GM23338 (cell line): Measurements from ENCODE around the gene PHLDB2. TPM values are rescaled to one million over a fixed set of nuclear protein-coding genes. Genes with fewer than 3 reads are reported as not detected.

ENCODE experiments used
- ATAC-seq: fragments of 200-7000 bp; cut with Tn5 transposase; 3 replicates; pipeline ENCODE4 v1.9.1; 2020
- DNase-seq: peaks from one replicate; pipeline ENCODE4 v3.0.0-alpha.2; 2015; ENCODE audit warnings: low spot score
- H2AFZ ChIP-seq: fragments of 200-600 bp; sonication (generic); 2 replicates; pipeline ENCODE4 v1.8.0; 2016; ENCODE audit warnings: antibody characterized with exemption, mild to moderate bottlenecking, moderate library complexity
- H3F3A ChIP-seq: fragments of 200-600 bp; sonication (generic); replicated peaks from 2 replicates; pipeline ENCODE4 v1.8.0; 2017; ENCODE audit warnings: antibody characterized with exemption, mixed run types, low read depth
- H3K27ac ChIP-seq: fragments of 200-600 bp; sonication (generic); 2 replicates; pipeline ENCODE4 v1.6.1; 2016; ENCODE audit warnings: low read depth
- H3K27me3 ChIP-seq: fragments of 200-600 bp; sonication (generic); 2 replicates; pipeline ENCODE4 v1.8.0; 2016; ENCODE audit warnings: mild to moderate bottlenecking, mixed run types, moderate library complexity; ENCODE audit not compliant: insufficient read depth
- H3K36me3 ChIP-seq: fragments of 200-600 bp; sonication (generic); 2 replicates; pipeline ENCODE4 v1.8.0; 2016; ENCODE audit warnings: mild to moderate bottlenecking; ENCODE audit not compliant: insufficient read depth
- H3K4me1 ChIP-seq: fragments of 200-600 bp; sonication (generic); 2 replicates; pipeline ENCODE4 v1.8.0; 2016; ENCODE audit warnings: mild to moderate bottlenecking, moderate library complexity; ENCODE audit not compliant: insufficient read depth
- H3K4me2 ChIP-seq: fragments of 200-600 bp; sonication (generic); 2 replicates; pipeline ENCODE4 v1.7.1; 2017; ENCODE audit warnings: mixed run types
- H3K4me3 ChIP-seq: fragments of 200-600 bp; sonication (generic); 2 replicates; pipeline ENCODE4 v1.6.1; 2016; ENCODE audit warnings: mixed run types
- H3K79me2 ChIP-seq: fragments of 200-600 bp; sonication (generic); replicated peaks from 2 replicates; pipeline ENCODE4 v1.8.0; 2017; ENCODE audit warnings: mild to moderate bottlenecking; ENCODE audit not compliant: insufficient read depth
- H3K9me2 ChIP-seq: fragments of 200-600 bp; sonication (generic); 2 replicates; pipeline ENCODE4 v1.8.0; 2017; ENCODE audit not compliant: insufficient read depth
- H4K20me1 ChIP-seq: fragments of 200-600 bp; sonication (generic); replicated peaks from 2 replicates; pipeline ENCODE4 v1.8.0; 2017; ENCODE audit warnings: mild to moderate bottlenecking; ENCODE audit not compliant: insufficient read depth
- H3K27ac Mint-ChIP-seq: 2 replicates; pipeline ENCODE4 v1.8.0; 2020; ENCODE audit warnings: inconsistent platforms, mild to moderate bottlenecking, moderate library complexity, mixed read lengths
- H3K27me3 Mint-ChIP-seq: 3 replicates; pipeline ENCODE4 v1.8.0; 2022; ENCODE audit warnings: low read depth, mild to moderate bottlenecking, moderate library complexity, mixed read lengths, inconsistent platforms; ENCODE audit not compliant: insufficient read depth, poor library complexity
- H3K36me3 Mint-ChIP-seq: 3 replicates; pipeline ENCODE4 v1.8.0; 2021; ENCODE audit warnings: low read depth, mild to moderate bottlenecking, inconsistent platforms, moderate library complexity, mixed read lengths
- H3K4me1 Mint-ChIP-seq: 3 replicates; pipeline ENCODE4 v1.8.0; 2020; ENCODE audit warnings: mild to moderate bottlenecking, inconsistent platforms, mixed read lengths
- H3K4me3 Mint-ChIP-seq: 3 replicates; pipeline ENCODE4 v1.8.0; 2021; ENCODE audit warnings: moderate library complexity, mild to moderate bottlenecking, inconsistent platforms, mixed read lengths
- H3K9me3 Mint-ChIP-seq: 3 replicates; pipeline ENCODE4 v1.8.0; 2020; ENCODE audit warnings: moderate library complexity, mild to moderate bottlenecking, inconsistent platforms, mixed read lengths
- CTCF ChIP-seq, 2 experiments: fragments of 200-600 bp in 1 of 2; sonication (generic) in 1 of 2; conservative IDR thresholded peaks; 2 replicates each; pipeline versions ENCODE4 v1.5.1 to v1.6.1; 2016 to 2017; ENCODE audit warnings: antibody characterized with exemption in 2 of 2, low read depth in 2 of 2, mild to moderate bottlenecking in 2 of 2, moderate library complexity in 1 of 2
- ETS1 ChIP-seq: IDR thresholded peaks from 2 replicates; pipeline ENCODE4 v1.6.1; 2016; ENCODE audit warnings: antibody characterized with exemption
- NANOG ChIP-seq: IDR thresholded peaks from 2 replicates; pipeline ENCODE4 v1.6.1; 2016; ENCODE audit warnings: antibody characterized with exemption, borderline replicate concordance
- STAT1 ChIP-seq: IDR thresholded peaks from one replicate; pipeline ENCODE4 v1.6.1; 2016; ENCODE audit warnings: antibody characterized with exemption; ENCODE audit not compliant: unreplicated experiment
- ZNF114 ChIP-seq: fragments of 250-450 bp; sonication (Bioruptor Pico); IDR thresholded peaks from 2 replicates; pipeline ENCODE4 v1.5.0; 2020; ENCODE audit warnings: mild to moderate bottlenecking, moderate library complexity
- ZNF462 ChIP-seq: fragments of 250-450 bp; sonication (Bioruptor Pico); IDR thresholded peaks from 2 replicates; pipeline ENCODE4 v1.5.0; 2020; ENCODE audit warnings: mild to moderate bottlenecking, moderate library complexity
- polyA plus RNA-seq: library from polyadenylated mRNA; unstranded; fragments of >200 nt; fragmentation: Nextera tagmentation; extraction: Ambion mirVana; gene quantifications from 2 replicates; pipeline ENCODE4 v1.2.1, GENCODE V29; 2016
- total RNA-seq: library from RNA; depleted of rRNA; stranded (reverse); fragments of >200 nt; shearing (Covaris generic); gene quantifications from 2 replicates; pipeline ENCODE4 v1.2.3, GENCODE V29; 2014

The PHLDB2 gene
- total and polyA plus RNA-seq, 2 experiments from 2014 or later = 19.5 to 33.7 TPM

- no peak for TF ChIP-seq ZNF462 (CRISPR knock-in tag)
- no peak for TF ChIP-seq ETS1
- TF ChIP-seq ZNF114 (CRISPR knock-in tag) = no peak
- TF ChIP-seq NANOG = no peak
Observed at GRCh38 chr3:111848778-111849177, 10.3 kb upstream of the PHLDB2 start (continued).

GRCh38 chr3:111850537-111850936 lies 8.5 kb upstream of the PHLDB2 start:
- Histone ChIP-seq H3K4me3 (no peak overlapping the region), H3K27ac (no peak overlapping the region), H3F3A (no peaks in the 10 kb centered on the region), H3K4me2 (no peak overlapping the region), H3K4me1 (no peaks in the 10 kb centered on the region), H3K27me3 (no peaks in the 10 kb centered on the region), H3K79me2 (no peaks in the 10 kb centered on the region), H4K20me1 (no peaks in the 10 kb centered on the region), H3K9me2 (no peaks in the 10 kb centered on the region), H3K36me3 (no peaks in the 10 kb centered on the region), H2AFZ (no peak overlapping the region)
- ATAC-seq (no peak), DNase-seq (no peak)
- no peak overlapping the region for H3K4me3 Mint-ChIP-seq
- no peaks in the 10 kb centered on the region for H3K27me3 Mint-ChIP-seq
- H3K4me1 Mint-ChIP-seq = peaks cover 32% of the 10 kb centered on the region
- H3K36me3 Mint-ChIP-seq = no peaks in the 10 kb centered on the region
- H3K9me3 Mint-ChIP-seq = no peaks in the 10 kb centered on the region
- TF ChIP-seq CTCF (conservative IDR thresholded peaks at IDR 0.05; ENCODE audit: low read depth in 2 of 2) (no peak), ZNF114 (CRISPR knock-in tag) (no peak), STAT1 (no peak)
- H3K27ac Mint-ChIP-seq = no peak overlapping the region
